Measurements from ENCODE around the gene CALU. TPM values are rescaled to one million over a fixed set of nuclear protein-coding genes. Genes with fewer than 3 reads are reported as not detected.

CALU gene
- total RNA-seq, 1 experiment from 2014 or later = 168 TPM

DNA sequence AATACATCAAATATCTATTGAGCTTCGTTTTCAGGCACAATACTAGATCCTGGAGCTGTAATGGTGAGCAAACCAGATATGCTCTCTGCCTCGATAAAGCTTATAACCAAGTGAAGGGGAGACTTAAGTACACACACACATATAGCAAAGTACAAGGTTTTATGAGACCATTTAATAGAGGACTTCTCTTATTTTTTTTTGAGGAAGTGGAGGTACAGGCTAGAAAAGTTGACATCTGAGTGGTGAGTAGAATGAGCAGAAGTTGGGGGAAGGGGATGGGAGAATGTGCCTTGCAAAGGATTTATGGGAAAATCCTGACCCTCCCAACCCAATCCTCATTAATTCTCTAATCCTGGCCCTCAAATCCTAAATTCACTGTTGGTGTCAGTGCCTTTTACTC lies 60.3 kb downstream of the CALU start:
- no peaks in the 10 kb centered on the region for H3K9me3 ChIP-seq (ENCODE audit: control insufficient read depth, low read depth, low read length)
- H3K27me3 ChIP-seq (ENCODE audit: insufficient read depth, low read length) = no peaks in the 10 kb centered on the region
- no peak overlapping the region for H2BK15ac ChIP-seq (ENCODE audit: low read depth, low read length)
- H3K23ac ChIP-seq (ENCODE audit: insufficient read length, low read depth, low read length) = no peak overlapping the region
- no peak overlapping the region for H2BK12ac ChIP-seq (ENCODE audit: insufficient read length, low read depth, low read length)
- no peaks in the 10 kb centered on the region for H3K23me2 ChIP-seq (ENCODE audit: insufficient read length, low read depth, low read length, poor library complexity, severe bottlenecking)
- no peak overlapping the region for H3K18ac ChIP-seq (ENCODE audit: insufficient read length, low read depth, low read length)
- Mint-ChIP-seq H3K36me3 (ENCODE audit: insufficient read depth in 1 of 3, low read depth in 3 of 3) (peaks cover 27 to 55% (median 53%) of the 10 kb centered on the region in 3 experiments), H3K4me3 (no peak overlapping the region), H3K4me1 (peaks cover 23 to 28% of the 10 kb centered on the region in 2 experiments), H3K27ac (no peak overlapping the region), H3K9me3 (no peaks in the 10 kb centered on the region; a peak in 1 of 5 replicates), H3K27me3 (ENCODE audit: low read depth) (no peaks in the 10 kb centered on the region)
- H3T11ph ChIP-seq (ENCODE audit: low read length) = no peak overlapping the region
- H2AK5ac ChIP-seq (ENCODE audit: insufficient read length, low read length) = no peak overlapping the region
- no peaks in the 10 kb centered on the region for H3K79me2 ChIP-seq (ENCODE audit: insufficient read depth, low read length)
- DNase-seq = no peak
- no peak overlapping the region for H3K14ac ChIP-seq (ENCODE audit: insufficient read depth, low read length)
- no peak overlapping the region for H2BK5ac ChIP-seq (ENCODE audit: insufficient read length, low read length)
- no peak overlapping the region for H2BK20ac ChIP-seq (ENCODE audit: low read depth, low read length, poor library complexity, severe bottlenecking)
- no peaks in the 10 kb centered on the region; the same call in 1 of the 2 replicates for H3K4me1 ChIP-seq (ENCODE audit: insufficient read depth, low read length)
- no peak overlapping the region for H2AFZ ChIP-seq (ENCODE audit: low read length)
- TF ChIP-seq, protein P1, sequence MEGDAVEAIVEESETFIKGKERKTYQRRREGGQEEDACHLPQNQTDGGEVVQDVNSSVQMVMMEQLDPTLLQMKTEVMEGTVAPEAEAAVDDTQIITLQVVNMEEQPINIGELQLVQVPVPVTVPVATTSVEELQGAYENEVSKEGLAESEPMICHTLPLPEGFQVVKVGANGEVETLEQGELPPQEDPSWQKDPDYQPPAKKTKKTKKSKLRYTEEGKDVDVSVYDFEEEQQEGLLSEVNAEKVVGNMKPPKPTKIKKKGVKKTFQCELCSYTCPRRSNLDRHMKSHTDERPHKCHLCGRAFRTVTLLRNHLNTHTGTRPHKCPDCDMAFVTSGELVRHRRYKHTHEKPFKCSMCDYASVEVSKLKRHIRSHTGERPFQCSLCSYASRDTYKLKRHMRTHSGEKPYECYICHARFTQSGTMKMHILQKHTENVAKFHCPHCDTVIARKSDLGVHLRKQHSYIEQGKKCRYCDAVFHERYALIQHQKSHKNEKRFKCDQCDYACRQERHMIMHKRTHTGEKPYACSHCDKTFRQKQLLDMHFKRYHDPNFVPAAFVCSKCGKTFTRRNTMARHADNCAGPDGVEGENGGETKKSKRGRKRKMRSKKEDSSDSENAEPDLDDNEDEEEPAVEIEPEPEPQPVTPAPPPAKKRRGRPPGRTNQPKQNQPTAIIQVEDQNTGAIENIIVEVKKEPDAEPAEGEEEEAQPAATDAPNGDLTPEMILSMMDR (conservative IDR thresholded peaks at IDR 0.05) = no peak
- no peak overlapping the region for H4K5ac ChIP-seq (ENCODE audit: insufficient read length, low read depth, low read length)
- H3K56ac ChIP-seq (ENCODE audit: insufficient read length, low read depth, low read length) = no peak overlapping the region
- no peak overlapping the region for H3K4me2 ChIP-seq (ENCODE audit: insufficient read depth, insufficient read length, low read length)
- H3K4ac ChIP-seq (ENCODE audit: low read depth, low read length) = no peak overlapping the region
- H3K27ac ChIP-seq (ENCODE audit: insufficient read length, low read depth, low read length) = no peak overlapping the region
- no peak overlapping the region for H4K91ac ChIP-seq (ENCODE audit: insufficient read length, low read depth, low read length)
- H4K8ac ChIP-seq (replicated peaks; ENCODE audit: insufficient read length, low read depth, low read length) = no peak overlapping the region
- H3K79me1 ChIP-seq (ENCODE audit: insufficient read depth, low read depth, low read length, poor library complexity, severe bottlenecking) = no peaks in the 10 kb centered on the region
- H4K20me1 ChIP-seq (ENCODE audit: control insufficient read depth, insufficient read depth, insufficient read length) = no peaks in the 10 kb centered on the region
- H3K9ac ChIP-seq (ENCODE audit: extremely low read depth, insufficient read length, low read length) = no peak overlapping the region
- no peak overlapping the region for H2BK120ac ChIP-seq (ENCODE audit: low read depth, low read length, poor library complexity, severe bottlenecking)
- no CpG with 5 or more reads among the region's 2 CpGs for WGBS (ENCODE audit: extremely low coverage, insufficient read length, low lambda C conversion rate)

Data from H9 (cell line).